DOHH2 (cell line): ENCODE results near the gene TOMM70.

ENCODE experiments used
- H3F3A ChIP-seq: fragments of 200-600 bp; sonication (generic), shearing (Covaris generic); 2 replicates; pipeline ENCODE4 v1.6.0; 2016; ENCODE audit warnings: antibody characterized with exemption, mild to moderate bottlenecking; ENCODE audit not compliant: control insufficient read depth, insufficient read depth
- H3K27ac ChIP-seq: fragments of 200-600 bp; sonication (generic); 2 replicates; pipeline ENCODE4 v1.5.1; 2014; ENCODE audit warnings: low read depth, mild to moderate bottlenecking, low read length, moderate library complexity
- H3K27me3 ChIP-seq: fragments of 200-600 bp; sonication (generic); 2 replicates; pipeline ENCODE4 v1.6.1; 2014; ENCODE audit warnings: mild to moderate bottlenecking, low read length, mixed read lengths; ENCODE audit not compliant: control insufficient read depth
- H3K36me3 ChIP-seq: fragments of 200-600 bp; sonication (generic); 2 replicates; pipeline ENCODE4 v1.6.1; 2014; ENCODE audit warnings: mild to moderate bottlenecking, low read length, moderate library complexity, mixed read lengths; ENCODE audit not compliant: control insufficient read depth
- H3K4me1 ChIP-seq: fragments of 200-600 bp; sonication (generic); 2 replicates; pipeline ENCODE4 v1.6.1; 2014; ENCODE audit warnings: mild to moderate bottlenecking, low read length, mixed read lengths; ENCODE audit not compliant: control insufficient read depth
- H3K4me2 ChIP-seq: fragments of 200-600 bp; sonication (generic); 2 replicates; pipeline ENCODE4 v1.6.0; 2014; ENCODE audit warnings: mild to moderate bottlenecking, low read length, moderate library complexity
- H3K4me3 ChIP-seq: fragments of 200-600 bp; sonication (generic); 2 replicates; pipeline ENCODE4 v1.5.1; 2014; ENCODE audit warnings: mild to moderate bottlenecking, low read length, mixed read lengths
- H3K79me2 ChIP-seq: fragments of 200-600 bp; sonication (generic); 2 replicates; pipeline ENCODE4 v1.6.1; 2014; ENCODE audit warnings: mild to moderate bottlenecking, low read length, mixed read lengths; ENCODE audit not compliant: control insufficient read depth
- H3K9me2 ChIP-seq: fragments of 200-600 bp; sonication (generic); replicated peaks from 2 replicates; pipeline ENCODE4 v1.6.1; 2014; ENCODE audit warnings: mild to moderate bottlenecking, low read length, mixed read lengths; ENCODE audit not compliant: control insufficient read depth
- H3K9me3 ChIP-seq: fragments of 200-600 bp; sonication (generic); 2 replicates; pipeline ENCODE4 v1.6.1; 2014; ENCODE audit warnings: antibody characterized with exemption, low read length, mixed read lengths; ENCODE audit not compliant: control insufficient read depth, insufficient read depth
- H4K20me1 ChIP-seq: fragments of 200-600 bp; sonication (generic); 2 replicates; pipeline ENCODE4 v1.6.0; 2014; ENCODE audit warnings: low read depth, mild to moderate bottlenecking, antibody characterized with exemption, low read length, moderate library complexity; ENCODE audit not compliant: control insufficient read depth, insufficient read depth
- EZH2phosphoT487 ChIP-seq: fragments of 200-600 bp; sonication (generic); IDR thresholded peaks from 2 replicates; pipeline ENCODE4 v1.6.1; 2017; ENCODE audit warnings: borderline replicate concordance, mild to moderate bottlenecking, antibody characterized with exemption, low read length, moderate library complexity, mixed read lengths
- TF ChIP-seq, protein P1 (sequence below): fragments of 200-600 bp; sonication (generic); IDR thresholded peaks from one replicate; pipeline ENCODE4 v1.5.1; 2014; ENCODE audit warnings: antibody characterized with exemption, mild to moderate bottlenecking, low read depth, low read length; ENCODE audit not compliant: poor library complexity, severe bottlenecking

The TOMM70 gene

DNA sequence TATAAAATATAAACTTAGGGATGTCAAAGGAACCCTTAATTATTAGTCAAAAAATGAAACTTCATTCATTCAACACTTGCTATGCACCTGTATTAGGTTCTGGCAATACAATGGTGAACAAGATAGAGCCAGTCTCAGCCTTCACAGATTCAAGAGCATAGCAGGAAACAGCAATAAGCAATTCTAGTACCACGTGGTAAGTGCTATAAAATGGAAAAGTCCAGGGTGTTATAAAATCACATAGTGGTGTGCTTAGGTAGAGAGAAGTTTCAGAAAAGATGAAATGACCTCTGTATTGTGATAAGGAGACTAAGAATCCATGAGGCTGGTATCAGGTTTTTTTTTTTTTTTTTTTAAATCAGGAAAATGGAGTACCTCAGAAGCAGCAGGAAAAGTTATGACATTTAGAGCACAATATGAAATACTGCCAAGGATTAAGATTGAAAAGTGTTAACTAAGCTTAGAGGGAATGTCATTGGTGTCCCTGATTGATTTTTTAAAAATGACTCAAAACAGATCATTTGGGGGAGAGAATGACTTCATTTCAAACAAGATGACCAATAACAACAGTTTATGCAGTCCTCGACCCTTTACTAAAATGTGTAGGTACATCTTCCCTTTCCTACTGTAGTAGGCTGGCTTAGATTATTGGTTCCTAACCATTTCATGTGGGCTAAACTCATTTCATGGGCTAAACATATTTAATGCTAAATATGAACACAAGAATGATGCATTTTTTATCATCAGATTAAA is 5.0 kb downstream of the TOMM70 start:
- Histone ChIP-seq H3K9me3 (no peaks in the 10 kb centered on the region), H3K4me1 (peaks cover 21% of the 10 kb centered on the region), H4K20me1 (peaks cover 11% of the 10 kb centered on the region; the same call in 1 of the 2 replicates), H3K27ac (no peak overlapping the region), H3K79me2 (peaks cover 100% of the 10 kb centered on the region), H3K4me3 (no peak overlapping the region), H3K4me2 (no peak overlapping the region), H3K36me3 (peaks cover 55% of the 10 kb centered on the region), H3K9me2 (no peaks in the 10 kb centered on the region), H3K27me3 (no peaks in the 10 kb centered on the region), H3F3A (no peaks in the 10 kb centered on the region)
- TF ChIP-seq EZH2phosphoT487: no peak
- TF ChIP-seq, protein P1, sequence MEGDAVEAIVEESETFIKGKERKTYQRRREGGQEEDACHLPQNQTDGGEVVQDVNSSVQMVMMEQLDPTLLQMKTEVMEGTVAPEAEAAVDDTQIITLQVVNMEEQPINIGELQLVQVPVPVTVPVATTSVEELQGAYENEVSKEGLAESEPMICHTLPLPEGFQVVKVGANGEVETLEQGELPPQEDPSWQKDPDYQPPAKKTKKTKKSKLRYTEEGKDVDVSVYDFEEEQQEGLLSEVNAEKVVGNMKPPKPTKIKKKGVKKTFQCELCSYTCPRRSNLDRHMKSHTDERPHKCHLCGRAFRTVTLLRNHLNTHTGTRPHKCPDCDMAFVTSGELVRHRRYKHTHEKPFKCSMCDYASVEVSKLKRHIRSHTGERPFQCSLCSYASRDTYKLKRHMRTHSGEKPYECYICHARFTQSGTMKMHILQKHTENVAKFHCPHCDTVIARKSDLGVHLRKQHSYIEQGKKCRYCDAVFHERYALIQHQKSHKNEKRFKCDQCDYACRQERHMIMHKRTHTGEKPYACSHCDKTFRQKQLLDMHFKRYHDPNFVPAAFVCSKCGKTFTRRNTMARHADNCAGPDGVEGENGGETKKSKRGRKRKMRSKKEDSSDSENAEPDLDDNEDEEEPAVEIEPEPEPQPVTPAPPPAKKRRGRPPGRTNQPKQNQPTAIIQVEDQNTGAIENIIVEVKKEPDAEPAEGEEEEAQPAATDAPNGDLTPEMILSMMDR: no peak

DNA sequence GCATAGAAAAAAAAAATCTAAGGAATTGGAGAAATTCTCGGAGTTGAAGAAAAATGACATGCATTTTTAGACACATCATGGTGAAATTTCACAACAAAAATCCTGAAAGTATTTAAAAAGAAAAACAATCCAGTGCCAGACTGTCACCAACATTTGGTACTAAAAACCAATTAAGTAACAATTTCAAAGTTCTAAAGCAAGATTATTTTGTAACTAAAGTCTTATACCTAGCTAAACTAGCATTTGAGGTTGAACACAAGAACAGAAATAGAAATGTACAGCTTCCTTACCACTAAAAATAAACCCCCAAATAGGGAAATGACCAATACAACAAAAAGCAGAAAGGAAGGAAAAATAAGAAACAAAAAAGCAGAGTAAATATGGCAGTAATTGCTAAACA is 11.9 kb downstream of the TOMM70 start:
- TF ChIP-seq, protein P1: no peak
- Histone ChIP-seq H3K27ac (no peak overlapping the region), H4K20me1 (no peaks in the 10 kb centered on the region), H3K36me3 (peaks cover 76% of the 10 kb centered on the region), H3K9me2 (no peaks in the 10 kb centered on the region), H3K4me1 (no peaks in the 10 kb centered on the region), H3K9me3 (peaks cover 17% of the 10 kb centered on the region; the same call in 1 of the 2 replicates), H3K27me3 (no peaks in the 10 kb centered on the region), H3K4me2 (no peak overlapping the region), H3K4me3 (no peak overlapping the region), H3F3A (no peaks in the 10 kb centered on the region), H3K79me2 (peaks cover 73% of the 10 kb centered on the region)

DNA sequence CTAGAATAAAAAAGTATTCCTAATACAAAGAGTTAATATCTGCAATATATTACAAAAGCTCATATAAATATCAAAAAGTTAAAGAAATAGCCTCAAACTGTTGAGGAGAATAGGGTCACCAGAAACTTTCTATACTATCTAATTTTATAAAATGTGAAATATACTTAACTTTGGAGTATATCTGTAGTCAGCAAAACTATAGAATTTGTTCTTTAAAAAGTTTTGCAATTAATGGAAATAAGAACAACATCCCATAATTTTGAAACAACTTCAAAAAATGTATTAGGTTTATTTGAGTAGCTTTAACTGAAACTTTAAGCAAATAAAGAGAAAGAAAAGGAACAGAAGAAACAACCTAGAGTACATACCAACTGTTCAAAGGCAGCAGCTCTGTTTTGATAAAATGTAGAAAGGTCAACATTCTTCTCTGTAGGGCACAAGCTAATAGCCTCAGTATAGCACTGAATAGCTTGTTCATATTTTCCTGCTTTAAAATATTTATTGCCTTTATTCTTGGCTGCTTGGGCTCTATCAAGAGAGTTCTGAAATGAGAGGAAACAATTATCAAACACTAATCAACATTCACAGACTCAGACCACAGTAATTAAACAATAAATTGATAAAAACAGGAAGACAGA is 14.3 kb downstream of the TOMM70 start:
- Histone ChIP-seq H3K9me2 (no peaks in the 10 kb centered on the region), H4K20me1 (no peaks in the 10 kb centered on the region), H3K27ac (no peak overlapping the region), H3K79me2 (peaks cover 49% of the 10 kb centered on the region), H3K4me2 (no peak overlapping the region), H3K4me3 (no peak overlapping the region), H3K4me1 (no peaks in the 10 kb centered on the region), H3F3A (no peaks in the 10 kb centered on the region), H3K36me3 (peaks cover 81% of the 10 kb centered on the region), H3K27me3 (no peaks in the 10 kb centered on the region), H3K9me3 (peaks cover 17% of the 10 kb centered on the region; the same call in 1 of the 2 replicates)
- TF ChIP-seq, protein P1: no peak
- TF ChIP-seq EZH2phosphoT487: no peak
